ENCODE measurements around the gene GIGYF2.

DNA sequence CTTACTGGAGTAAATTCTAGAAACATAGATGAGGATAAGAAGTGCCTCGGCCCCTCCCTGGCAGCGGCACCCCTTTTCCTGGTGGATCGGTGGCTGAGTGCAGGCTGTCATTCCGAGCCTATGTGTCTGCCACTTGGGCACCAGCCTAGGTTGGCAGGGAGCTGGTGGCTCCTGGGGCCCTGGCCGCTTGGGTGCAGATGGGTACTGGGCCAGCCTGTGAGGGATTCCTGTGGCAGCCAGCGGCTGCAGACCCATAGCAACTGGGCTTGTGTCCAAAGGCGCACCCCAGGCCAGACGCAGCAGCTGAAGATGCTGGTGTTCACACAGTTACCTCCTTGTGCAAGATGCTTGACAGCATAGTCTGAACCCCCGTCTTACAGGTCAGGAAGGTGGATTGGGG, 175.7 kb downstream of the GIGYF2 start:
- TF ChIP-seq POLR2AphosphoS5 (IDR thresholded peaks at IDR 0.05; ENCODE audit: low read depth, low read length) (no peak), TAF1 (IDR thresholded peaks at IDR 0.05; ENCODE audit: borderline replicate concordance, insufficient read depth, low read length) (no peak), SIN3A (IDR thresholded peaks at IDR 0.05; ENCODE audit: borderline replicate concordance, insufficient read depth, low read length) (no peak), FOXP2 (optimal IDR thresholded peaks at IDR 0.05; ENCODE audit: borderline replicate concordance, extremely low read depth, extremely low read length, insufficient read depth) (no peak)
- TF ChIP-seq, protein P1, sequence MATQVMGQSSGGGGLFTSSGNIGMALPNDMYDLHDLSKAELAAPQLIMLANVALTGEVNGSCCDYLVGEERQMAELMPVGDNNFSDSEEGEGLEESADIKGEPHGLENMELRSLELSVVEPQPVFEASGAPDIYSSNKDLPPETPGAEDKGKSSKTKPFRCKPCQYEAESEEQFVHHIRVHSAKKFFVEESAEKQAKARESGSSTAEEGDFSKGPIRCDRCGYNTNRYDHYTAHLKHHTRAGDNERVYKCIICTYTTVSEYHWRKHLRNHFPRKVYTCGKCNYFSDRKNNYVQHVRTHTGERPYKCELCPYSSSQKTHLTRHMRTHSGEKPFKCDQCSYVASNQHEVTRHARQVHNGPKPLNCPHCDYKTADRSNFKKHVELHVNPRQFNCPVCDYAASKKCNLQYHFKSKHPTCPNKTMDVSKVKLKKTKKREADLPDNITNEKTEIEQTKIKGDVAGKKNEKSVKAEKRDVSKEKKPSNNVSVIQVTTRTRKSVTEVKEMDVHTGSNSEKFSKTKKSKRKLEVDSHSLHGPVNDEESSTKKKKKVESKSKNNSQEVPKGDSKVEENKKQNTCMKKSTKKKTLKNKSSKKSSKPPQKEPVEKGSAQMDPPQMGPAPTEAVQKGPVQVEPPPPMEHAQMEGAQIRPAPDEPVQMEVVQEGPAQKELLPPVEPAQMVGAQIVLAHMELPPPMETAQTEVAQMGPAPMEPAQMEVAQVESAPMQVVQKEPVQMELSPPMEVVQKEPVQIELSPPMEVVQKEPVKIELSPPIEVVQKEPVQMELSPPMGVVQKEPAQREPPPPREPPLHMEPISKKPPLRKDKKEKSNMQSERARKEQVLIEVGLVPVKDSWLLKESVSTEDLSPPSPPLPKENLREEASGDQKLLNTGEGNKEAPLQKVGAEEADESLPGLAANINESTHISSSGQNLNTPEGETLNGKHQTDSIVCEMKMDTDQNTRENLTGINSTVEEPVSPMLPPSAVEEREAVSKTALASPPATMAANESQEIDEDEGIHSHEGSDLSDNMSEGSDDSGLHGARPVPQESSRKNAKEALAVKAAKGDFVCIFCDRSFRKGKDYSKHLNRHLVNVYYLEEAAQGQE (IDR thresholded peaks at IDR 0.05; ENCODE audit: insufficient read depth in 1 of 2, low read depth in 2 of 2, low read length in 2 of 2), result no peak

Data from PFSK-1 (cell line).